AG10803 (cell line): ENCODE measurements around the gene DDOST.
A peak's percentile ranks its signal among the peaks of the same experiment; 100 is the strongest.

Source experiments
- DNase-seq: peaks from one replicate; pipeline ENCODE4 v3.0.0; 2010; ENCODE audit warnings: low read depth
- H3K4me3 ChIP-seq: 2 replicates; pipeline ENCODE4 v1.5.1; 2011; ENCODE audit warnings: mild to moderate bottlenecking, low read length, control low read depth
- TF ChIP-seq, protein P1 (sequence below): conservative IDR thresholded peaks from 2 replicates; pipeline ENCODE4 v1.5.1; 2011; ENCODE audit warnings: mild to moderate bottlenecking, low read length, control low read depth, inconsistent platforms

The DDOST gene

DNA sequence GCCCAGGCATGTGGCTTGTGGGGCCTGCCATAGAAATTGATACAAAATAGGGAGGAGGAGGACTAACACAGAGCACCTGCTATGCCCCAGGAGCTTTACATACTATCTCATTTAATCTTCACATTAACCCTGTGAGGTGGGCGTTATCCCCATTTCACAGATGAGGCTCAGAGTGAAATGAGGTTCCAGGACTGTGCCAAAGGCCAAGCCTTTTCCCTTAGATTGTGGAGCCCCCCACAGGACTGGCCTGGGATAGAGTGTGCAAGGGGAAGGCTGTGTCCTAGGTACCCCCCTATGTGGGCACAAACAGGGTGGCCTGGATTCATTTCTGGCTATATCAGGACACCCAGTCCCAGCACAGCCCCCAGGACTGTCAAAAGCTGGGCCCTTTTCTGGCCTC lies 2.2 kb upstream of the DDOST start:
- no peak for DNase-seq
- TF ChIP-seq, protein P1, sequence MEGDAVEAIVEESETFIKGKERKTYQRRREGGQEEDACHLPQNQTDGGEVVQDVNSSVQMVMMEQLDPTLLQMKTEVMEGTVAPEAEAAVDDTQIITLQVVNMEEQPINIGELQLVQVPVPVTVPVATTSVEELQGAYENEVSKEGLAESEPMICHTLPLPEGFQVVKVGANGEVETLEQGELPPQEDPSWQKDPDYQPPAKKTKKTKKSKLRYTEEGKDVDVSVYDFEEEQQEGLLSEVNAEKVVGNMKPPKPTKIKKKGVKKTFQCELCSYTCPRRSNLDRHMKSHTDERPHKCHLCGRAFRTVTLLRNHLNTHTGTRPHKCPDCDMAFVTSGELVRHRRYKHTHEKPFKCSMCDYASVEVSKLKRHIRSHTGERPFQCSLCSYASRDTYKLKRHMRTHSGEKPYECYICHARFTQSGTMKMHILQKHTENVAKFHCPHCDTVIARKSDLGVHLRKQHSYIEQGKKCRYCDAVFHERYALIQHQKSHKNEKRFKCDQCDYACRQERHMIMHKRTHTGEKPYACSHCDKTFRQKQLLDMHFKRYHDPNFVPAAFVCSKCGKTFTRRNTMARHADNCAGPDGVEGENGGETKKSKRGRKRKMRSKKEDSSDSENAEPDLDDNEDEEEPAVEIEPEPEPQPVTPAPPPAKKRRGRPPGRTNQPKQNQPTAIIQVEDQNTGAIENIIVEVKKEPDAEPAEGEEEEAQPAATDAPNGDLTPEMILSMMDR, result no peak
- no peak overlapping the region for H3K4me3 ChIP-seq

DNA sequence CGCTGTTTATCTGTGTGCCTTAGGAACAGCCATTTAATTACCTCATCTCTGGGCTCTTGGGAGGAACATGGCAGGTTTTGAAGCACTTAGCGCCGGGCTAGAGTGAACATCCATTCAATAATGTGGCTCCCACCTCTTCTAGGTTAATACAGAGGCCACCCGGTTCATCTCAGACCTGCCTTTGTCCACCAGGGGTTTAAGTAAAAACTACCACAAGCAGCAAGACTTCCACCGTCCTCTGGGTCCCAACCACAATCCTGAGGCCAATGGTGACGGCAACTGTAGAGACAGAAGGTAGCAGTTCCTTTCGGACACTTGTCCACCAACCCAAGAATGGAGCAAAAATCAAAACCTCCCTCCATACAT lies 924 bp upstream of the DDOST start:
- peak overlapping the region; percentile 88 for H3K4me3 ChIP-seq
- TF ChIP-seq, protein P1, result no peak
- no peak for DNase-seq

DNA sequence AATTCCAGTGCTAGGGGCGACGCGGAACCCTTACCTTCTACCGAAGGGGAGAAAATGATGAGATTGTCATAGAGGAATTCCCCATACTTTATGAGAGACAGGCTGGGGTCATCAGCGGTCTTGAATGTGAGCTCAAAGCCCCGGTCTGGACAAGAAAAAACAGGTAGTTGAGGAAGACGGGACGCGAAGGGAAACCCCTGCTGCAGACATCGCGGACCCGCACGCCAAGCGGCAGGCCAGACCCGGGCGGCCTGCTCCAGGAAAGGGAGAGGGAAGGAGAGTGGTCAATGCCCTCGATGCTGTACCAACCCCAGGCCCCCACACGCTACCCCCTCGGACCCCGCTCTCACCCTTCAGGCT lies 342 bp downstream of the DDOST start:
- TF ChIP-seq, protein P1, result no peak
- DNase-seq, result no peak
- peak overlapping the region; percentile 94 for H3K4me3 ChIP-seq

DNA sequence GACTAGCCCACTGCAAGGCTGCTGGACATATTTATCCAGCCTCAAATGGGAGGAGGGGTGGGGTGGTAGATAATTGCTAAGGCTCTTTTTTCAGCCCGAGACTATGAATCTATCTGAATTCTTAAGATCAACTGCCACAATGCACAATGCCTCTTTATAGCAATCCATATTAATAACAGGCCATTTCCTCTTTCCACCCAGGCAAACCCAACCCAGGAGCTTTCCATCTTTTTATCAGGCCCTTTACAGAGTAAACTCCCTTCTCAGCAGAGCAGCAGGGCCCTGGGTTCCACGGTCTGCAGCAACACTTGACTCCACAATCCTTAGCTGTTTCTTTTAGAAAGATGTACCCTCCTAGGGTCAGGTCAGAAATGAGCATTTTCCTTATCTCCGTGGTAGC lies 806 bp downstream of the DDOST start:
- TF ChIP-seq, protein P1, result no peak
- DNase-seq, result no peak
- H3K4me3 ChIP-seq, result peak overlapping the region; percentile 94

DNA sequence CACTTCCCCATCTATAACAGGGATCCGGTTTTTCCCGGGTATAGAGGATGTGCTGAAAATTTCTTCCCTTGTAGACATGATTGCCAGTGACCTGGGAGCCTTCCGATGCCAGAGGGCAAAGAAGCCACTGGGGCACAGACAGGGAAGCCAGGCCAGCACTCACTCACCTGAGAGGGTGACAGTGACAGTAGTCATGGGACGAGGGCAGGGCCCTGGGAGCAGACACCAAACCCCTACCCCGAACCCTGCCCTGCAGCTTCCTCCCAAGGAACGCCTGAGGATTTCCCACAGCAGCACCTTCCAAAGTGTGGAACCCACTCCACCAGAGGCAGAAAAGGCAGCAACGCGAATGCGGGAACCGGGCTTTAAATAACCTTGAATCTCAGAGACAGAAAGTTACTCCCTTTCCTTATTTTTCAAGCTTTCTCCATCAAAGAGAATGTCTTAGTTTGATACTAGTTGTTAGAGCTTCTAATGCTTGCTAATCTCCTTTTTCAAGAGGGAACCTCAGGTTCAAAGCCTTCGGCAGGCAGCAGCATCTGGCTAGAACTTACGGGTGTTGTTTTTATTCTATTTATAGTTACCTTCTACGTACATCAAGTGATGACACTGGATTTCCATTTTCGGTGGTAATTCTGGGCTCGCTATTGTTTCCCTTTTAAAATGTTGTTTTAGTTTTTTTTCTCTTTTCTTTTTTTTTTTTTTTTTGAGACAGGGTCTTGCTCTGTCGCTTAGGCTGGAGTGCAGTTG lies 2.8 kb downstream of the DDOST start:
- H3K4me3 ChIP-seq, result no peak overlapping the region
- TF ChIP-seq, protein P1, result no peak
- no peak for DNase-seq

DNA sequence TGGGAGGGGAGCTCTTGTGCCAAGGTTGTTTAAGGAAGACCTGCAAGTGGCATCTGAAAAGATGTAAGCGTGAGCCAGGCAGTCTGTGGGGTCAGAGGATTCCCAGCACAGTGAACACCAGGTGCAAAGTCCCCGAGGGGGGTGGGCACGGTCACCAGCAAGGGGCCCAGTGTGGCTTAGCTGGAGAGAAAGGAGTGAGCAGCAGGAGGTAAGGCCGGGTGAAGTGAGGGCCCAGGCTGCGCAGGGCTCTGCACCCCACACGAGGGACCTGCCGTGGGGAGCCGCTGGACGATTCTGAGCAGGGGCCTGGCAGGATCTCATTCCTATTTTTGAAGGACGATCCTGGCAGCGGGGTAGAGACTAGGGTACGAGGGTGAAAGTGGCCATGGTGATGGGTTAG lies 4.1 kb downstream of the DDOST start:
- no peak overlapping the region for H3K4me3 ChIP-seq
- TF ChIP-seq, protein P1, result no peak
- no peak for DNase-seq

DNA sequence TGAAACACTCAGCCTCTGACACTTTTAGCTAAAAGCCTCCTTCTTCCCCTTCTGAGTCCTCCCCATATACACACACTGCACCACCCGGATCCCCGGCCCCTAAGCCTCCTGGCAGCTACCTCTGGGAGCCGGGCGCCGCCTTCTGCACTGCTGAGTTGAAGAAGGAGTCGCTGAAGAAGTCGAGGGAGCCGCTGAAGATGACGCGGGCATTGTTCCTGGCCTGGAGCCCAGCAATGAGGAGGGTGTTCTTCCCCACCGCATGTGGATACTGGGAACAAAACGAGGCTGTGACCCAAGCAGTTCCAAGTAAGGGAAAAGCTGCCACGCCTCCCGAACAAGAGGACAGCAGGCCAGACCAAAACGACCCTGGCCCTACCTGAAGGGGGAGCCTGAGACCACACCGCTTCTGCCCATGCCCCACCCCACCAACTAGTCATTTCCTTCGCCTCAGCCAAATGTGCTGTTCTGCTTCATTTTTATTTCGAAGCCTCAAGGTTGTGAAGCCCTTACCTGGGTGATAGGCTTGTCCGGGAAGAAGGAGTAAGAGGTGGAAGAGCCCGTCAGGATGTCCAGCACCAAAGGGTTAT lies 7.0 kb downstream of the DDOST start:
- DNase-seq, result no peak
- TF ChIP-seq, protein P1, result no peak
- H3K4me3 ChIP-seq, result no peak overlapping the region
